Thyroid gland (tissue), 4 donors: Measurements from ENCODE around the gene TFAP2E. TPM values are rescaled to one million over a fixed set of nuclear protein-coding genes. Genes with fewer than 3 reads are reported as not detected.

ENCODE experiments used
- DNase-seq, 2 donors: peaks; one replicate each; pipeline ENCODE4 v3.0.0-alpha.2; 2019
- H3K27ac ChIP-seq, 3 donors: fragments of 200-600 bp; sonication (generic); 1 replicate in 2 of 3; 2 replicates in 1 of 3; pipeline ENCODE4 v1.5.1; 2016 to 2019; ENCODE audit warnings: mild to moderate bottlenecking in 1 of 3, moderate library complexity in 1 of 3
- H3K27me3 ChIP-seq: fragments of 200-600 bp; sonication (generic); one replicate; pipeline ENCODE4 v1.5.1; 2019
- H3K36me3 ChIP-seq, 2 donors: fragments of 200-600 bp; sonication (generic); one replicate each; pipeline ENCODE4 v1.5.1; 2016 to 2019
- H3K4me1 ChIP-seq, 2 donors: fragments of 200-600 bp; sonication (generic); one replicate each; pipeline ENCODE4 v1.5.1; 2017 to 2019
- H3K4me3 ChIP-seq, 3 donors: fragments of 200-600 bp; sonication (generic); replicated peaks in 1 of 3; 1 replicate in 2 of 3; 2 replicates in 1 of 3; pipeline ENCODE4 v1.5.1; 2016; ENCODE audit warnings: mild to moderate bottlenecking in 1 of 3
- H3K9me3 ChIP-seq: fragments of 200-600 bp; sonication (generic); one replicate; pipeline ENCODE4 v1.5.1; 2017
- CTCF ChIP-seq, 6 experiments: fragments of 200-600 bp in 3 of 6; fragments of 450-650 bp in 3 of 6; sonication (generic) in 3 of 6; IDR thresholded peaks; one replicate each; pipeline ENCODE4 v1.5.1; 2016 to 2019; ENCODE audit warnings: antibody characterized with exemption in 6 of 6, mild to moderate bottlenecking in 2 of 6, inconsistent platforms in 1 of 6, moderate library complexity in 1 of 6
- POLR2A ChIP-seq, 2 donors: fragments of 450-650 bp; IDR thresholded peaks; one replicate each; pipeline ENCODE4 v1.6.1; 2017; ENCODE audit warnings: antibody characterized with exemption in 2 of 2, mild to moderate bottlenecking in 2 of 2, moderate library complexity in 1 of 2
- WGBS, 2 donors: methylation state at CpG; one replicate each; pipeline ENCODE4 v1.1.5; 2017; 5-methylcytosine and 5-hydroxymethylcytosine counted together
- intact Hi-C: fragments of 100-400 bp; cut with DNase I; formaldehyde crosslinking; loops from one replicate; pipeline ENCODE4 v1.15.1; 2023
- total RNA-seq, 4 donors: library from RNA; depleted of rRNA; stranded (reverse); fragments of >200 nt; gene quantifications; one replicate each; pipeline ENCODE4 v1.2.3, GENCODE V29; 2016

The TFAP2E gene
- total RNA-seq, 4 donors from 2014 or later: 0.81 TPM; not detected in 3

GRCh38 chr1:35603941-35604340 lies 30.8 kb downstream of the TFAP2E start:
- no peak for DNase-seq
- TF ChIP-seq POLR2A (IDR thresholded peaks at IDR 0.05) (no peak), CTCF (IDR thresholded peaks at IDR 0.05) (no peak)
- no peaks in the 10 kb centered on the region for H3K9me3 ChIP-seq
- intact Hi-C loops: no loop called here
- H3K36me3 ChIP-seq: peaks cover 35 to 40% of the 10 kb centered on the region in 2 donors
- H3K4me3 ChIP-seq: no peak overlapping the region
- WGBS, 2 donors: 88 to 96% methylated on average over 4 of the region's 4 CpGs
- H3K27ac ChIP-seq: no peak overlapping the region
- no peaks in the 10 kb centered on the region for H3K27me3 ChIP-seq
- H3K4me1 ChIP-seq: no peaks in the 10 kb centered on the region

- DNase-seq: no peak
- Histone ChIP-seq H3K4me1 (no peaks in the 10 kb centered on the region), H3K4me3 (no peak overlapping the region), H3K27me3 (no peaks in the 10 kb centered on the region), H3K9me3 (no peaks in the 10 kb centered on the region), H3K27ac (no peak overlapping the region), H3K36me3 (peaks cover 35 to 39% of the 10 kb centered on the region in 2 donors)
- intact Hi-C loops: no loop called here
- WGBS, 2 donors: 83 to 84% methylated on average over 6 of the region's 6 CpGs
- TF ChIP-seq CTCF (IDR thresholded peaks at IDR 0.05) (no peak), POLR2A (IDR thresholded peaks at IDR 0.05) (no peak)
Measured at GRCh38 chr1:35605071-35605866, 32.2 kb downstream of the TFAP2E start.

GRCh38 chr1:35605867-35606182 lies 32.7 kb downstream of the TFAP2E start:
- H3K36me3 ChIP-seq: peaks cover 35 to 39% of the 10 kb centered on the region in 2 donors
- H3K9me3 ChIP-seq: no peaks in the 10 kb centered on the region
- intact Hi-C loops: no loop called here
- H3K4me3 ChIP-seq: no peak overlapping the region
- TF ChIP-seq CTCF (IDR thresholded peaks at IDR 0.05) (no peak), POLR2A (IDR thresholded peaks at IDR 0.05) (no peak)
- H3K27ac ChIP-seq: no peak overlapping the region
- no peaks in the 10 kb centered on the region for H3K27me3 ChIP-seq
- no peaks in the 10 kb centered on the region for H3K4me1 ChIP-seq
- no peak for DNase-seq
- WGBS, 2 donors: 77 to 87% methylated on average over 4 of the region's 4 CpGs

GRCh38 chr1:35611655-35612054 lies 38.5 kb downstream of the TFAP2E start:
- no peak for DNase-seq
- Histone ChIP-seq H3K9me3 (no peaks in the 10 kb centered on the region), H3K36me3 (peaks cover 12 to 14% of the 10 kb centered on the region in 2 donors), H3K4me3 (no peak overlapping the region), H3K27me3 (no peaks in the 10 kb centered on the region), H3K4me1 (no peaks in the 10 kb centered on the region), H3K27ac (no peak overlapping the region)
- TF ChIP-seq POLR2A (IDR thresholded peaks at IDR 0.05) (no peak), CTCF (IDR thresholded peaks at IDR 0.05) (no peak)
- 93 to 95% methylated on average over 7 of the region's 7 CpGs for WGBS, 2 donors
- intact Hi-C loops: no loop called here

- DNase-seq: no peak
- Histone ChIP-seq H3K9me3 (no peaks in the 10 kb centered on the region), H3K36me3 (no peaks in the 10 kb centered on the region)
Measured at GRCh38 chr1:35615440-35615839, 42.3 kb downstream of the TFAP2E start.

More at GRCh38 chr1:35615440-35615839, 42.3 kb downstream of the TFAP2E start:
- no peak overlapping the region for H3K27ac ChIP-seq
- TF ChIP-seq CTCF (IDR thresholded peaks at IDR 0.05): no peak
- no peak for TF ChIP-seq POLR2A (IDR thresholded peaks at IDR 0.05)
- no peaks in the 10 kb centered on the region for H3K27me3 ChIP-seq
- 77 to 83% methylated on average over 8 of the region's 8 CpGs for WGBS, 2 donors
- no peaks in the 10 kb centered on the region for H3K4me1 ChIP-seq
- intact Hi-C loops: no loop called here
- no peak overlapping the region for H3K4me3 ChIP-seq
